Neural crest cell (in vitro differentiated cells): Measurements from ENCODE around the gene DYSF. TPM values are rescaled to one million over a fixed set of nuclear protein-coding genes. Genes with fewer than 3 reads are reported as not detected.

Source experiments
- DNase-seq: peaks from one replicate; pipeline ENCODE4 v3.0.0; 2021; ENCODE audit warnings: low read depth, mixed read lengths, low spot score
- H3K27ac Mint-ChIP-seq: one replicate; pipeline ENCODE4 v1.8.0; 2021; ENCODE audit warnings: mild to moderate bottlenecking, mixed read lengths; ENCODE audit not compliant: unreplicated experiment
- H3K27me3 Mint-ChIP-seq: 2 replicates; pipeline ENCODE4 v1.8.0; 2021; ENCODE audit warnings: low read depth, mild to moderate bottlenecking, mixed read lengths
- H3K36me3 Mint-ChIP-seq: 2 replicates; pipeline ENCODE4 v1.8.0; 2021; ENCODE audit warnings: low read depth, mild to moderate bottlenecking, mixed read lengths
- H3K4me1 Mint-ChIP-seq: 2 replicates; pipeline ENCODE4 v1.8.0; 2021; ENCODE audit warnings: mixed read lengths
- H3K4me3 Mint-ChIP-seq: one replicate; pipeline ENCODE4 v1.8.0; 2021; ENCODE audit warnings: mild to moderate bottlenecking, mixed read lengths
- H3K9me3 Mint-ChIP-seq: 2 replicates; pipeline ENCODE4 v1.8.0; 2021; ENCODE audit warnings: mixed read lengths
- total RNA-seq: library from RNA; stranded (reverse); gene quantifications from 2 replicates; pipeline ENCODE4 v1.2.1, GENCODE V29; 2021
- TF ChIP-seq, protein P1 (sequence below): fragments of 200-600 bp; sonication (generic); conservative IDR thresholded peaks from 2 replicates; pipeline ENCODE4 v1.5.0; 2021; ENCODE audit warnings: antibody characterized with exemption, mild to moderate bottlenecking

DYSF gene
- total RNA-seq, 1 donor from 2014 or later: 2.2 TPM

- Mint-ChIP-seq H3K4me3 (no peak overlapping the region), H3K4me1 (peaks cover 4% of the 10 kb centered on the region), H3K27ac (no peak overlapping the region), H3K9me3 (no peaks in the 10 kb centered on the region), H3K27me3 (no peaks in the 10 kb centered on the region), H3K36me3 (no peaks in the 10 kb centered on the region)
- no peak for DNase-seq
- TF ChIP-seq, protein P1, sequence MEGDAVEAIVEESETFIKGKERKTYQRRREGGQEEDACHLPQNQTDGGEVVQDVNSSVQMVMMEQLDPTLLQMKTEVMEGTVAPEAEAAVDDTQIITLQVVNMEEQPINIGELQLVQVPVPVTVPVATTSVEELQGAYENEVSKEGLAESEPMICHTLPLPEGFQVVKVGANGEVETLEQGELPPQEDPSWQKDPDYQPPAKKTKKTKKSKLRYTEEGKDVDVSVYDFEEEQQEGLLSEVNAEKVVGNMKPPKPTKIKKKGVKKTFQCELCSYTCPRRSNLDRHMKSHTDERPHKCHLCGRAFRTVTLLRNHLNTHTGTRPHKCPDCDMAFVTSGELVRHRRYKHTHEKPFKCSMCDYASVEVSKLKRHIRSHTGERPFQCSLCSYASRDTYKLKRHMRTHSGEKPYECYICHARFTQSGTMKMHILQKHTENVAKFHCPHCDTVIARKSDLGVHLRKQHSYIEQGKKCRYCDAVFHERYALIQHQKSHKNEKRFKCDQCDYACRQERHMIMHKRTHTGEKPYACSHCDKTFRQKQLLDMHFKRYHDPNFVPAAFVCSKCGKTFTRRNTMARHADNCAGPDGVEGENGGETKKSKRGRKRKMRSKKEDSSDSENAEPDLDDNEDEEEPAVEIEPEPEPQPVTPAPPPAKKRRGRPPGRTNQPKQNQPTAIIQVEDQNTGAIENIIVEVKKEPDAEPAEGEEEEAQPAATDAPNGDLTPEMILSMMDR: no peak
Measured at GRCh38 chr2:71555798-71556454, 102.6 kb downstream of the DYSF start.

DNA sequence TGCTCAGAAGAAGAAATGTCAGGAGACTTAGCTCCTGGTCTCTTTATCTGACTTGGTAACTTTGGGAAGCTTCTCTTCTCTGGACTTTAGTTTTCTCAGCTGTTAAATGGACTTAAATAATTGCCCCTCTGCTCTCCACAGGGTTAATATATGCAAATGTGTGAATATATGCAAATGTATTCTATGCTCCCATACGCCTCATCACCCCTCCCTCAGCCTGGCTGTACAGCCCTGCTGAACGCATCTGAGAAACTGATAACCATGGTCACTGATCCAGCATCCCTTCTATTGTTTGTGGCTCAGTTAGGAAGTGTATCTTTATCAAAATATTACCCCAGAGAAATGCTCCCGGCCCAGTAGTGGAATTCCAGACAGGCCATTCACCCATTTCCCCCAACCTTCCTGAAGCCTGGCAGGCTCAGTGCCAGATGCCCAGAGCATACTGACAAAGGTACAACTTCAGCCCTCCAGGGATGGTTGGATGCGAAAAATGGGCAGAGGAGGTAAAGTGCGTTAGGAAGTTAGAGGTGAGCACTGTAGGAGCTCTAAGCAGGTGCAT is 103.4 kb downstream of the DYSF start:
- H3K4me3 Mint-ChIP-seq: no peak overlapping the region
- TF ChIP-seq, protein P1: no peak
- no peak overlapping the region for H3K27ac Mint-ChIP-seq
- no peaks in the 10 kb centered on the region for H3K27me3 Mint-ChIP-seq
- no peaks in the 10 kb centered on the region for H3K9me3 Mint-ChIP-seq
- peaks cover 4% of the 10 kb centered on the region for H3K4me1 Mint-ChIP-seq
- no peak for DNase-seq
- H3K36me3 Mint-ChIP-seq: no peaks in the 10 kb centered on the region

- TF ChIP-seq, protein P1: no peak
- DNase-seq: no peak
- peaks cover 1% of the 10 kb centered on the region for H3K4me1 Mint-ChIP-seq
Measured at GRCh38 chr2:71557321-71557720, 104.0 kb downstream of the DYSF start.

DNA sequence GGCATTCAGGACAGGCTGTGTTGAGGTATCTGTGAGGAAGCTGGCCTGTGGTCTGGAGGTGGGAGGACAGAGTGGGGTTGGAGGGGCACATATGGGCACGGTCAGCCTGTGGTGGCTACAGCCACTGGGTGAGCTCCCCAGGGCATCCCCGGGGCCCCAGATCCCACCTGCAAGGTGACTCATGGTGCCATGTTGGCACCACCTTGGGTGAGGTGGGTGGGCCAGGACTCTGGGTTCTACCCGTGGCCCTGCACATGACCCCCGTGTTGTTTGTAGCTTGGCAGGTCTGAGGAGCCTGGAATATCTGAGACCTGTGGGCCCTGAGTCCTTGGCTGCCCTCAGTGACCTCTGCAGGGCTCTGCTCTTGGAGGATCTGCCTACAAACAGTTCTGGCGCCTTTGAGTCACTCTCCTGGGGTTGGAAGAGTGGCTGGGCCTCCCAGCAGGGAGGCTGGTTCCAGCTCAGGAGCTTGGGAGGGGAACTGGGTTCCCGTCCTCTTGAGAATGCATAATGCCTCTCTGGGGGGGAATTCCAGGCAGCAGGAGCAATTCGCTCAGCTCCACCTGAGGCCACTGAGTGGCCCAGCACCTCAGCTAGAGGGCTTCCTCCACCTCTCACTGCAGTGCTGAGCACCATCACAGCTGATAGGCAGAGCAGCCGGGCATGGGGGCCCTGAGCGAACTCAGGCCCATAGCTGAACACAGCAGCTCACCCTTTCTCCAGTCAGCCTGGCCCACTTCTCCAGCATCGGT is 105.1 kb downstream of the DYSF start:
- Mint-ChIP-seq H3K4me1 (no peaks in the 10 kb centered on the region), H3K36me3 (no peaks in the 10 kb centered on the region), H3K9me3 (no peaks in the 10 kb centered on the region), H3K4me3 (no peak overlapping the region), H3K27ac (no peak overlapping the region), H3K27me3 (no peaks in the 10 kb centered on the region)
- TF ChIP-seq, protein P1: no peak
- DNase-seq: no peak

More at GRCh38 chr2:71557321-71557720, 104.0 kb downstream of the DYSF start:
- H3K9me3 Mint-ChIP-seq: no peaks in the 10 kb centered on the region
- H3K27me3 Mint-ChIP-seq: no peaks in the 10 kb centered on the region
- H3K27ac Mint-ChIP-seq: peak overlapping the region; percentile 27
- no peak overlapping the region for H3K4me3 Mint-ChIP-seq
- H3K36me3 Mint-ChIP-seq: no peaks in the 10 kb centered on the region

- Mint-ChIP-seq H3K27me3 (no peaks in the 10 kb centered on the region), H3K27ac (no peak overlapping the region), H3K36me3 (no peaks in the 10 kb centered on the region), H3K9me3 (no peaks in the 10 kb centered on the region), H3K4me1 (no peaks in the 10 kb centered on the region), H3K4me3 (no peak overlapping the region)
- no peak for DNase-seq
- TF ChIP-seq, protein P1: no peak
Measured at GRCh38 chr2:71559080-71559827, 105.9 kb downstream of the DYSF start.
